ENCODE data around the gene STX7. TPM values are rescaled to one million over a fixed set of nuclear protein-coding genes. Genes with fewer than 3 reads are reported as not detected.

STX7 gene
- polyA plus RNA-seq, 3 donors = 49.7 to 85.1 (median 81.7) TPM

- no CpG with 5 or more reads among the region's 2 CpGs for WGBS (ENCODE audit: insufficient coverage)
- Mint-ChIP-seq H3K27ac (peak overlapping the region in 1 of 7 donors; percentile 8), H3K36me3 (peaks cover 40 to 52% of the 10 kb centered on the region in 2 donors), H3K9me3 (no peaks in the 10 kb centered on the region), H3K27me3 (ENCODE audit: low read depth in 3 of 3) (no peaks in the 10 kb centered on the region), H3K4me3 (no peak overlapping the region), H3K4me1 (peaks cover 67% of the 10 kb centered on the region)
- Histone ChIP-seq H3K4me2 (replicated peaks; ENCODE audit: extremely low read depth, low read length, poor library complexity, severe bottlenecking) (no peak overlapping the region), H3K4me3 (replicated peaks in 1 of 3; ENCODE audit: low read depth in 2 of 3, low read length in 3 of 3) (no peak overlapping the region), H3K27me3 (ENCODE audit: control insufficient read depth in 2 of 2, insufficient read depth in 2 of 2, low read length in 2 of 2) (no peaks in the 10 kb centered on the region), H3K9ac (ENCODE audit: insufficient read depth, low read length, poor library complexity, severe bottlenecking) (no peak overlapping the region), H3K4me1 (ENCODE audit: control insufficient read depth in 1 of 2, insufficient read depth in 2 of 2, low read length in 2 of 2) (peaks cover 16 to 21% of the 10 kb centered on the region in 2 donors), H3K36me3 (replicated peaks in 1 of 2; ENCODE audit: control insufficient read depth in 1 of 2, insufficient read depth in 2 of 2, low read length in 2 of 2) (peaks cover 32 to 63% of the 10 kb centered on the region in 2 donors), H2AFZ (ENCODE audit: insufficient read depth, low read depth, low read length, poor library complexity, severe bottlenecking) (no peak overlapping the region), H3K27ac (ENCODE audit: low read depth in 1 of 2, low read length in 2 of 2) (peak overlapping the region in 1 of 2 donors; percentile 32), H3K9me3 (replicated peaks in 1 of 2; ENCODE audit: control insufficient read depth in 1 of 2, insufficient read depth in 1 of 2, low read length in 2 of 2) (no peaks in the 10 kb centered on the region), H3K79me2 (ENCODE audit: insufficient read depth, low read length) (peaks cover 100% of the 10 kb centered on the region), H4K20me1 (ENCODE audit: insufficient read depth, low read length) (peaks cover 100% of the 10 kb centered on the region)
- no peak for TF ChIP-seq CTCF (IDR thresholded peaks at IDR 0.05)
- DNase-seq = no peak
- intact Hi-C loops (cut with micrococcal nuclease) = no loop called here
Observed at GRCh38 chr6:132506461-132506860, 6.5 kb downstream of the STX7 start.

- peaks cover 48 to 63% of the 10 kb centered on the region in 2 donors for H3K36me3 Mint-ChIP-seq
- no peak for TF ChIP-seq CTCF (IDR thresholded peaks at IDR 0.05)
- H3K4me1 Mint-ChIP-seq = peaks cover 69% of the 10 kb centered on the region
- no CpG with 5 or more reads among the region's 1 CpG for WGBS (ENCODE audit: insufficient coverage)
- DNase-seq = no peak
- H3K4me3 Mint-ChIP-seq = no peak overlapping the region
- H3K9me3 ChIP-seq (replicated peaks in 1 of 2; ENCODE audit: control insufficient read depth in 1 of 2, insufficient read depth in 1 of 2, low read length in 2 of 2) = no peaks in the 10 kb centered on the region
- H3K79me2 ChIP-seq (ENCODE audit: insufficient read depth, low read length) = peaks cover 100% of the 10 kb centered on the region
- peaks cover 11 to 18% of the 10 kb centered on the region in 2 donors for H3K4me1 ChIP-seq (ENCODE audit: control insufficient read depth in 1 of 2, insufficient read depth in 2 of 2, low read length in 2 of 2)
- no peak overlapping the region for H3K9ac ChIP-seq (ENCODE audit: insufficient read depth, low read length, poor library complexity, severe bottlenecking)
- peaks cover 100% of the 10 kb centered on the region for H4K20me1 ChIP-seq (ENCODE audit: insufficient read depth, low read length)
- no peaks in the 10 kb centered on the region for H3K27me3 ChIP-seq (ENCODE audit: control insufficient read depth in 2 of 2, insufficient read depth in 2 of 2, low read length in 2 of 2)
- peaks cover 44 to 76% of the 10 kb centered on the region in 2 donors for H3K36me3 ChIP-seq (replicated peaks in 1 of 2; ENCODE audit: control insufficient read depth in 1 of 2, insufficient read depth in 2 of 2, low read length in 2 of 2)
- no peak overlapping the region for H3K4me3 ChIP-seq (replicated peaks in 1 of 3; ENCODE audit: low read depth in 2 of 3, low read length in 3 of 3)
- no peaks in the 10 kb centered on the region for H3K9me3 Mint-ChIP-seq
- intact Hi-C loops (cut with micrococcal nuclease) = no loop called here
- H3K27me3 Mint-ChIP-seq (ENCODE audit: low read depth in 3 of 3) = no peaks in the 10 kb centered on the region
- H3K4me2 ChIP-seq (replicated peaks; ENCODE audit: extremely low read depth, low read length, poor library complexity, severe bottlenecking) = no peak overlapping the region
- H3K27ac ChIP-seq (ENCODE audit: low read depth in 1 of 2, low read length in 2 of 2) = peak overlapping the region in 1 of 2 donors; percentile 49
- H2AFZ ChIP-seq (ENCODE audit: insufficient read depth, low read depth, low read length, poor library complexity, severe bottlenecking) = no peak overlapping the region
- H3K27ac Mint-ChIP-seq = peak overlapping the region in 2 of 7 donors; percentile 59 to 80
Observed at GRCh38 chr6:132505158-132505557, 7.8 kb downstream of the STX7 start.

All from CD14-positive monocyte (primary cell).